Endothelial cell of umbilical vein (primary cell): ENCODE data around the gene PAPPA. TPM values are rescaled to one million over a fixed set of nuclear protein-coding genes. Genes with fewer than 3 reads are reported as not detected.

Experiments
- BruUV-seq: library from RNA; stranded (reverse); fragments of 400-500 nt; replicated peaks from 2 replicates; lab custom pipeline; 2021; lab: Mats Ljungman, UMichigan
- CTCF ChIA-PET: fragments of 300-600, 350-600 bp; sonication (Branson Sonifier 250); formaldehyde crosslinking; loops from one replicate; lab custom pipeline; 2021; ENCODE audit warnings: antibody characterized with exemption, inconsistent platforms; lab: Charles Lee
- POLR2A ChIA-PET: fragments of 300-600, 350-600 bp; sonication (Branson Sonifier 250); formaldehyde crosslinking; loops from one replicate; lab custom pipeline; 2021; ENCODE audit warnings: antibody characterized with exemption, inconsistent platforms; lab: Charles Lee
- DNase-seq: peaks from one replicate; pipeline ENCODE4 v3.0.0-alpha.2; 2011; ENCODE audit warnings: low read depth, low spot score
- FAIRE-seq: peaks from 2 replicates; lab custom pipeline; 2011; peaks lifted over from hg19 to GRCh38; lab: Jason Lieb, UNC
- H2AFZ ChIP-seq: 2 replicates; pipeline ENCODE4 v1.6.0; 2012; ENCODE audit warnings: low read depth, low read length, control low read depth, inconsistent platforms
- H3K27ac ChIP-seq: 2 replicates; pipeline ENCODE4 v1.5.1; 2011; ENCODE audit warnings: low read depth, mild to moderate bottlenecking, control low read depth, low read length, moderate library complexity; ENCODE audit not compliant: insufficient read depth
- H3K27me3 ChIP-seq, 2 experiments: 2 replicates each; pipeline versions ENCODE4 v1.6.0 to v1.6.1; 2011; ENCODE audit warnings: low read length in 2 of 2, mixed read lengths in 1 of 2; ENCODE audit not compliant: control insufficient read depth in 2 of 2, insufficient read depth in 2 of 2
- H3K36me3 ChIP-seq, 2 experiments: 2 replicates in 1 of 2; 3 replicates in 1 of 2; pipeline ENCODE4 v1.5.1; 2011; ENCODE audit warnings: low read length in 2 of 2, mild to moderate bottlenecking in 1 of 2, moderate library complexity in 1 of 2; ENCODE audit not compliant: control insufficient read depth in 2 of 2, insufficient read depth in 2 of 2; ENCODE audit errors: extremely low read depth in 1 of 2
- H3K4me1 ChIP-seq: 3 replicates; pipeline ENCODE4 v1.5.1; 2011; ENCODE audit warnings: mild to moderate bottlenecking, low read length; ENCODE audit not compliant: control insufficient read depth, insufficient read depth; ENCODE audit errors: extremely low read depth
- H3K4me2 ChIP-seq: 2 replicates; pipeline ENCODE4 v1.6.1; 2011; ENCODE audit warnings: low read length, control low read depth, mixed read lengths; ENCODE audit not compliant: insufficient read depth
- H3K4me3 ChIP-seq, 3 experiments: fragments of 200-600 bp in 1 of 3; sonication (generic), shearing (Covaris generic) in 1 of 3; replicated peaks in 1 of 3; 2 replicates each; pipeline ENCODE4 v1.5.1; 2011 to 2016; ENCODE audit warnings: control low read depth in 3 of 3, low read length in 3 of 3, mild to moderate bottlenecking in 2 of 3, inconsistent platforms in 1 of 3, low read depth in 1 of 3, moderate library complexity in 1 of 3; ENCODE audit not compliant: insufficient read depth in 1 of 3
- H3K79me2 ChIP-seq: 2 replicates; pipeline ENCODE4 v1.6.0; 2012; ENCODE audit warnings: low read length, inconsistent platforms; ENCODE audit not compliant: control insufficient read depth, insufficient read depth
- H3K9ac ChIP-seq: replicated peaks from 2 replicates; pipeline ENCODE3; 2011; ENCODE audit warnings: low read length, control low read depth; ENCODE audit not compliant: insufficient read depth; ENCODE audit errors: extremely low read depth
- H3K9me1 ChIP-seq: replicated peaks from 3 replicates; pipeline ENCODE4 v1.6.0; 2011; ENCODE audit warnings: mild to moderate bottlenecking, low read length; ENCODE audit not compliant: control insufficient read depth, insufficient read depth; ENCODE audit errors: extremely low read depth
- H3K9me3 ChIP-seq: replicated peaks from 2 replicates; pipeline ENCODE4 v1.5.1; 2012; ENCODE audit warnings: low read length, inconsistent platforms; ENCODE audit not compliant: control insufficient read depth, insufficient read depth
- H4K20me1 ChIP-seq: replicated peaks from 2 replicates; pipeline ENCODE3; 2011; ENCODE audit warnings: mild to moderate bottlenecking, low read length; ENCODE audit not compliant: control insufficient read depth, insufficient read depth; ENCODE audit errors: extremely low read depth
- EZH2 ChIP-seq: IDR thresholded peaks from 2 replicates; pipeline ENCODE4 v1.6.1; 2012; ENCODE audit warnings: borderline replicate concordance, low read depth, mild to moderate bottlenecking, moderate library complexity, low read length, inconsistent platforms; ENCODE audit not compliant: severe bottlenecking
- FOS ChIP-seq: IDR thresholded peaks from 2 replicates; pipeline ENCODE4 v1.6.1; 2011; ENCODE audit warnings: mild to moderate bottlenecking, low read length, moderate library complexity, borderline replicate concordance; ENCODE audit not compliant: insufficient read depth
- GATA2 ChIP-seq: IDR thresholded peaks from 2 replicates; pipeline ENCODE4 v1.7.0; 2011; ENCODE audit warnings: low read depth, mild to moderate bottlenecking, moderate library complexity, mixed read lengths, low read length; ENCODE audit not compliant: insufficient read length, insufficient read depth
- JUN ChIP-seq: IDR thresholded peaks from 2 replicates; pipeline ENCODE4 v1.6.1; 2011; ENCODE audit warnings: borderline replicate concordance, low read depth; ENCODE audit not compliant: insufficient read length, insufficient read depth
- MYC ChIP-seq: IDR thresholded peaks from one replicate; pipeline ENCODE4 v1.6.1; 2011; ENCODE audit warnings: mild to moderate bottlenecking, low read depth, low read length
- POLR2A ChIP-seq: IDR thresholded peaks from 2 replicates; pipeline ENCODE4 v1.6.1; 2012; ENCODE audit warnings: low read depth, mild to moderate bottlenecking, control low read depth, low read length
- POLR2AphosphoS5 ChIP-seq: IDR thresholded peaks from 2 replicates; pipeline ENCODE4 v1.6.1; 2012; ENCODE audit warnings: low read depth, mild to moderate bottlenecking, control low read depth, low read length, moderate library complexity; ENCODE audit not compliant: insufficient read depth
- dilution Hi-C: fragments of 300-500 bp; cut with MboI; formaldehyde crosslinking; loops from one replicate; pipeline ENCODE4 v1.15.0; 2019; ENCODE audit warnings: low sequenced_read_pairs; ENCODE audit not compliant: extremely low pct_ligation_motif_present
- intact Hi-C: fragments of 100-400 bp; cut with micrococcal nuclease; formaldehyde crosslinking; loops from one replicate; pipeline ENCODE4 v1.10.0; 2022
- polyA plus RNA-seq, 4 experiments: library from polyadenylated mRNA; depleted of rRNA in 3 of 4; stranded (reverse) in 3 of 4; unstranded in 1 of 4; fragments of >200 nt; gene quantifications; 2 replicates each; pipeline versions ENCODE4 v1.2.1 to v1.2.3, GENCODE V29; 2011 to 2012; ENCODE audit warnings: missing spikeins in 1 of 4
- total RNA-seq: library from RNA; stranded (reverse); gene quantifications from 2 replicates; pipeline ENCODE4 v1.2.3, GENCODE V29; 2021
- TF ChIP-seq, protein P1 (sequence below), 2 donors: IDR thresholded peaks; 1 replicate in 1 of 2; 2 replicates in 1 of 2; pipeline ENCODE4 v1.5.1; 2011; ENCODE audit warnings: low read length in 2 of 2, mild to moderate bottlenecking in 2 of 2, moderate library complexity in 2 of 2, control low read depth in 1 of 2, inconsistent platforms in 1 of 2, low read depth in 1 of 2; ENCODE audit not compliant: insufficient read depth in 1 of 2; ENCODE audit errors: extremely low read depth in 1 of 2
- TF ChIP-seq, protein P2 (sequence below): IDR thresholded peaks from 2 replicates; pipeline ENCODE4 v1.6.1; 2011; ENCODE audit not compliant: insufficient read depth, insufficient read length

Gene PAPPA
- total and polyA plus RNA-seq, 2 donors (not counting 3 experiments of a cell fraction or from before 2014, with no cell fraction given), result 0.13 to 0.41 TPM

DNA sequence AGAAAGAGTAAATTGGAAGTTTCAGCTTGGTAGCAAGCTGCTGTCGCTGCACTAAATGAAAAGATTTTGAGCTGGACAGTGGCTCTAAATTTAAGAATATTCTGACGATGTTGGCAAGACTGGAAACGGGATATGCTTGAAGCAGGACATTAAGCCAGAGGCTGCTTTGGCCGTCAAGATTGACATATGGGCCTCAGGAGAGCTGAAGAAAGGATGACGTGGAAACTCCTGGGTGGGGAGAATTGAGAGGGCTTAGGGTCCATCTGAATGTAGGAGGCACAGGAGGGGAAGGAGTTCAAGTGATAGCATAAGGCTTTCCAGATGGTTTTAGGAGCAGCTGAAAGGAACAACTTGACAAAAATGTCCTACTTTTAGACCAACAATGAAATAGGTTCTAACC, 108.9 kb downstream of the PAPPA start:
- dilution Hi-C loops (no loop called here), intact Hi-C loops (no loop called here)
- no peaks in the 10 kb centered on the region for H3K79me2 ChIP-seq
- H3K27me3 ChIP-seq, result no peaks in the 10 kb centered on the region
- DNase-seq (no peak), FAIRE-seq (no peak)
- ChIA-PET CTCF (no interaction called here), POLR2A (no interaction called here)
- H3K9me3 ChIP-seq, result no peaks in the 10 kb centered on the region
- H3K4me1 ChIP-seq, result no peaks in the 10 kb centered on the region
- no peaks in the 10 kb centered on the region for H3K9me1 ChIP-seq
- H3K9ac ChIP-seq, result no peak overlapping the region
- H3K4me3 ChIP-seq, result no peak overlapping the region
- H3K27ac ChIP-seq, result no peak overlapping the region
- no peak for TF ChIP-seq MYC
- no peak for TF ChIP-seq FOS
- TF ChIP-seq POLR2A, result no peak
- no peak for TF ChIP-seq POLR2AphosphoS5
- no peak for TF ChIP-seq GATA2
- TF ChIP-seq JUN, result no peak
- TF ChIP-seq EZH2, result no peak
- TF ChIP-seq, protein P1, sequence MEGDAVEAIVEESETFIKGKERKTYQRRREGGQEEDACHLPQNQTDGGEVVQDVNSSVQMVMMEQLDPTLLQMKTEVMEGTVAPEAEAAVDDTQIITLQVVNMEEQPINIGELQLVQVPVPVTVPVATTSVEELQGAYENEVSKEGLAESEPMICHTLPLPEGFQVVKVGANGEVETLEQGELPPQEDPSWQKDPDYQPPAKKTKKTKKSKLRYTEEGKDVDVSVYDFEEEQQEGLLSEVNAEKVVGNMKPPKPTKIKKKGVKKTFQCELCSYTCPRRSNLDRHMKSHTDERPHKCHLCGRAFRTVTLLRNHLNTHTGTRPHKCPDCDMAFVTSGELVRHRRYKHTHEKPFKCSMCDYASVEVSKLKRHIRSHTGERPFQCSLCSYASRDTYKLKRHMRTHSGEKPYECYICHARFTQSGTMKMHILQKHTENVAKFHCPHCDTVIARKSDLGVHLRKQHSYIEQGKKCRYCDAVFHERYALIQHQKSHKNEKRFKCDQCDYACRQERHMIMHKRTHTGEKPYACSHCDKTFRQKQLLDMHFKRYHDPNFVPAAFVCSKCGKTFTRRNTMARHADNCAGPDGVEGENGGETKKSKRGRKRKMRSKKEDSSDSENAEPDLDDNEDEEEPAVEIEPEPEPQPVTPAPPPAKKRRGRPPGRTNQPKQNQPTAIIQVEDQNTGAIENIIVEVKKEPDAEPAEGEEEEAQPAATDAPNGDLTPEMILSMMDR (IDR thresholded peaks at IDR 0.05; ENCODE audit: extremely low read depth in 1 of 2, insufficient read depth in 1 of 2, low read depth in 1 of 2, low read length in 2 of 2), result no peak
- TF ChIP-seq, protein P2, sequence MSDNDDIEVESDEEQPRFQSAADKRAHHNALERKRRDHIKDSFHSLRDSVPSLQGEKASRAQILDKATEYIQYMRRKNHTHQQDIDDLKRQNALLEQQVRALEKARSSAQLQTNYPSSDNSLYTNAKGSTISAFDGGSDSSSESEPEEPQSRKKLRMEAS, result no peak
- H3K36me3 ChIP-seq, result no peaks in the 10 kb centered on the region
- H3K4me2 ChIP-seq, result no peak overlapping the region
- BruUV-seq, result no TSS peak
- H4K20me1 ChIP-seq, result no peaks in the 10 kb centered on the region
- no peak overlapping the region for H2AFZ ChIP-seq
